Osteoblast (primary cell): ENCODE data around the gene OR2L5. TPM values are rescaled to one million over a fixed set of nuclear protein-coding genes. Genes with fewer than 3 reads are reported as not detected.

ENCODE experiments used
- DNase-seq: peaks from one replicate; pipeline ENCODE4 v3.0.0; 2011; ENCODE audit warnings: low spot score, mixed read lengths; ENCODE audit not compliant: insufficient read length; ENCODE audit errors: missing footprints
- H2AFZ ChIP-seq: 2 replicates; pipeline ENCODE4 v1.6.0; 2011; ENCODE audit warnings: mild to moderate bottlenecking, low read length
- H3K27ac ChIP-seq: 2 replicates; pipeline ENCODE4 v1.5.1; 2011; ENCODE audit warnings: mild to moderate bottlenecking, low read depth, low read length, moderate library complexity
- H3K27me3 ChIP-seq: 2 replicates; pipeline ENCODE4 v1.6.0; 2012; ENCODE audit warnings: mild to moderate bottlenecking, control low read depth, inconsistent platforms, low read length, moderate library complexity; ENCODE audit not compliant: insufficient read depth
- H3K36me3 ChIP-seq: 2 replicates; pipeline ENCODE4 v1.5.1; 2011; ENCODE audit warnings: mild to moderate bottlenecking, low read length, control low read depth, moderate library complexity; ENCODE audit not compliant: insufficient read depth
- H3K4me1 ChIP-seq: 2 replicates; pipeline ENCODE4 v1.5.1; 2011; ENCODE audit warnings: mild to moderate bottlenecking, low read length, control low read depth, moderate library complexity; ENCODE audit not compliant: insufficient read depth
- H3K4me2 ChIP-seq: 2 replicates; pipeline ENCODE4 v1.6.0; 2011; ENCODE audit warnings: mild to moderate bottlenecking, low read length; ENCODE audit not compliant: insufficient read depth
- H3K4me3 ChIP-seq: fragments of 200-600 bp; sonication (generic); 3 replicates; pipeline ENCODE4 v1.5.1; 2012; ENCODE audit warnings: mild to moderate bottlenecking, low read length, inconsistent platforms; ENCODE audit not compliant: insufficient read depth
- H3K79me2 ChIP-seq: 2 replicates; pipeline ENCODE4 v1.6.0; 2012; ENCODE audit warnings: mild to moderate bottlenecking, low read length, control low read depth, inconsistent platforms; ENCODE audit not compliant: insufficient read depth
- H3K9me3 ChIP-seq: 2 replicates; pipeline ENCODE4 v1.5.1; 2011; ENCODE audit warnings: low read depth, low read length, control low read depth
- H4K20me1 ChIP-seq: 2 replicates; pipeline ENCODE4 v1.6.0; 2012; ENCODE audit warnings: mild to moderate bottlenecking, low read length, control low read depth; ENCODE audit not compliant: insufficient read depth
- CTCF ChIP-seq: IDR thresholded peaks from 2 replicates; pipeline ENCODE4 v1.5.1; 2011; ENCODE audit warnings: mild to moderate bottlenecking, low read depth, low read length, moderate library complexity; ENCODE audit errors: extremely low read depth
- total RNA-seq: library from RNA; depleted of rRNA; stranded (reverse); fragments of >200 nt; gene quantifications from 2 replicates; pipeline ENCODE4 v1.2.3, GENCODE V29; 2012

Gene OR2L5
- total RNA-seq, 1 donor, result not detected

- no peak overlapping the region for H2AFZ ChIP-seq
- no peak overlapping the region for H3K4me3 ChIP-seq
- TF ChIP-seq CTCF, result no peak
- H3K36me3 ChIP-seq, result no peaks in the 10 kb centered on the region
- no peaks in the 10 kb centered on the region for H4K20me1 ChIP-seq
- no peak overlapping the region for H3K4me2 ChIP-seq
- H3K9me3 ChIP-seq, result no peaks in the 10 kb centered on the region
- H3K4me1 ChIP-seq, result no peaks in the 10 kb centered on the region
- DNase-seq, result no peak
- no peaks in the 10 kb centered on the region for H3K27me3 ChIP-seq
- no peak overlapping the region for H3K27ac ChIP-seq
- H3K79me2 ChIP-seq, result no peaks in the 10 kb centered on the region
These were observed 14.6 kb upstream of the OR2L5 start for GRCh38 chr1:247998811-247999210.

GRCh38 chr1:248000169-248000568 is 13.3 kb upstream of the OR2L5 start:
- TF ChIP-seq CTCF, result no peak
- Histone ChIP-seq H3K4me1 (no peaks in the 10 kb centered on the region), H3K36me3 (no peaks in the 10 kb centered on the region), H3K79me2 (no peaks in the 10 kb centered on the region), H3K4me3 (no peak overlapping the region), H3K9me3 (no peaks in the 10 kb centered on the region), H3K27ac (no peak overlapping the region), H2AFZ (no peak overlapping the region), H4K20me1 (no peaks in the 10 kb centered on the region), H3K27me3 (no peaks in the 10 kb centered on the region), H3K4me2 (no peak overlapping the region)
- no peak for DNase-seq

- H3K36me3 ChIP-seq, result no peaks in the 10 kb centered on the region
- no peaks in the 10 kb centered on the region for H3K9me3 ChIP-seq
- no peak overlapping the region for H3K4me3 ChIP-seq
- H3K27ac ChIP-seq, result no peak overlapping the region
- H3K4me1 ChIP-seq, result no peaks in the 10 kb centered on the region
- no peaks in the 10 kb centered on the region for H3K27me3 ChIP-seq
- no peak overlapping the region for H3K4me2 ChIP-seq
- TF ChIP-seq CTCF, result no peak
- H4K20me1 ChIP-seq, result no peaks in the 10 kb centered on the region
- DNase-seq, result no peak
- H3K79me2 ChIP-seq, result no peaks in the 10 kb centered on the region
- H2AFZ ChIP-seq, result no peak overlapping the region
These were observed 5.7 kb upstream of the OR2L5 start for GRCh38 chr1:248007778-248008177.

- Histone ChIP-seq H3K27ac (no peak overlapping the region), H3K36me3 (no peaks in the 10 kb centered on the region), H3K9me3 (no peaks in the 10 kb centered on the region), H4K20me1 (no peaks in the 10 kb centered on the region), H3K4me1 (no peaks in the 10 kb centered on the region), H3K4me3 (no peak overlapping the region), H3K27me3 (no peaks in the 10 kb centered on the region), H2AFZ (no peak overlapping the region), H3K79me2 (no peaks in the 10 kb centered on the region), H3K4me2 (no peak overlapping the region)
- no peak for TF ChIP-seq CTCF
- no peak for DNase-seq
These were observed 3.8 kb upstream of the OR2L5 start for GRCh38 chr1:248009681-248010080.
